Measurements from ENCODE around the gene CREB3L1. TPM values are rescaled to one million over a fixed set of nuclear protein-coding genes. Genes with fewer than 3 reads are reported as not detected.
"Not testable (repeated sequence)": the region's sequence is repeated elsewhere in the genome, so short reads cannot be mapped to it uniquely, and the experiment has no call there.

The CREB3L1 gene
- total RNA-seq, 1 experiment from 2014 or later: 11.3 TPM

DNA sequence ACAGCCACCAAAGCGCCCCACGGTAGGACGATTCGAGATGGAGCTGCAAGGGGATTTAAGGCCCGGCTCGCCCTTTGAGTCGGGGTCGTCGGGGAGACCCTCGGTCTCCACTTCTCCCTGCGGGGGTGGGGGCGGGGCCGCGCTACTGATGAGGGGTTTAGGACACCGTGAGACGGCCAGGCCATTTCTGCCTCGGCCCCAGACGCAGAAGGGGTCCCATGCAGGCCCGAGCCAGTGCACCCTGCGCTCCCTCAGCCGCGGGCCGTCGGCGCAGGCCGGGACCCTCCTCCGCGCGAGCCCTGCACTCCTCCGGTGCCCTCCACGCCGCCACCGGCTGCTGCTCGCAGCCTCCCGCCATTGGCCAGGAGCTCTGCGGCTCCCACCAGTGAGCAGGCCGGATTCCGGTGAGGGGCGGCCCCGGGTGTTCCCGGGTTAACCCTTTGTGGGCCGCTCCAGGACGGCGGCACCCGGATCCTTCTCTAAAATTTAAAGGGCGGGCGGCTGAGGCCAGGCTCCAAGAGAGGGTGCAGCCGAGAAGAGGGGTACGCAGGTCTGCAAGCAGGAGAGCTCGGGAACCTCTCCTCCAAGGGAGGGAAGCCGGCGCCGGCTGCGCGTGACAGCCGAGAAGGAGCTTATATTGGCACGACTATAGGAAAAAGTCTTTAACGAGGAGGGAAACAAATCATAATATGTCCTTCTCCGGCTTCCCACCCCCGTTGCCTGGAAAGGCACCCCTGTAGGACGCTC, 18.0 kb downstream of the CREB3L1 start:
- DNase-seq (ENCODE audit: low read depth): peak; percentile 78

DNA sequence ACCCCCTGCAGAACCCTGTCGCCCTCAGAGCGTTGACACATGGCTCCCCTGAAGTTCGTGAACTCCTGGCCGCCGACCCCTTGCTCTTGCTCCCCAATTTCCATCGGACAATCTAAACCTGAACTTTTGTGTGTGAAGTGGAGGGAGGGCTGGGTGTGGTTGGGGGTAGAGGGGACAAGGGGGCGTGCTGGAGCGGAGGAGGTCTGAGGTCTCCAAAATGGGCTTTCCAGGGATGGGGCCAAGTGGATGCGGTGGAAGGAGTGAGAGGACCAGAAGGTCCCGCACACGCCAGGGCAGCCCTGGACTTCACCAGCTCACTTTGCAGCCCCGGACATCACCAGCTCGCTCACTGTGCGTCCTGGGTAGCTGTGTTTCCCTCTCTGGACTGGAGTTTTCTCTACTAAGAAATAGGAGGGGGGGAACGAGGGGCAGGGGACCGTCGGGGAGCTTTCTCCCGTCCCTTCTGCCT, 18.6 kb downstream of the CREB3L1 start:
- no peak for DNase-seq (ENCODE audit: low read depth)

DNA sequence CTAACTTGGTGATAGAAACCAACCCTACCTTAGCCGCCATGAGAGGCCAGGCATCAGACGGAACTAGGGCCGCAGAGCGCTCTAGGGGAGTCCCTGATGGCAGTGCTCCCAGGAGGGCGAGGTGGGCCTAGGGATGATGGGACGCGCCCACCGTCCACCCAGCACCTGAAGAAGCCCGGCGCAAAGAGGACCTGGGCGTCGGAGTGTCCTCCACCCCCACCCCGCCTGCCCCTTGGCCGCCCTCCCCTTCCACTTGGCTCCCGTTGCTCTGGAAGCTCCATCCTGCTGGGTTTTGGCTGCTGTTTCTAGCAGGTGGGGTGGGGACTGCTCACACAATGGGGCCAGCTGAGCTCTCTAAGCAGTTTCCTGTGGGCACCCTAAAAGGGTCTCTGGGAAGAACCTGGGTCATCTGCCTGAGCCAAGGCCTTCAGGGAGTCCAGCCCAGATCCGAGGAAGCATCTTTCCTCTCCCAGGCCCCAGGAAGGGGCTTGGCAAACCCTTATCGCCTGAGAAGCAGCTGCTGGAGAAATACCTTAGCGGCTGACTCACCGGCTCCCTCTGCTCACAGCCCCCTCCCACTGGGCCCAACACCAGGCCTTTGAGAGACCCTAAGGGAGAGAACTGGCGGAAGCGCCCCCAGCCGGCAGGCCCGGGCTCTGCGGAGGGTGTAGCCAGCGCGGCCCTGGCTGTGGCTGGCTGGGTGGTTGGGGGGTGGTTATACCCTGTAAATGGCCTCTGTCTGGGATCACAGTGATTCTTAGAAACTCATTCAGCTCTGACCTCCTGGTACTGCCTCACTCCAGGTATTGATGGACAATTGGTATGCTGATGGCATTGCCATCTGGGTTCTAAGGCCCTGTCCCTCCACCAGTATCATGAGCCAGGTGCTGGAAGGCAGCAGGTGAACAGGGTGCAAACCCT, 19.3 kb downstream of the CREB3L1 start:
- DNase-seq (ENCODE audit: low read depth): peak; percentile 86

DNA sequence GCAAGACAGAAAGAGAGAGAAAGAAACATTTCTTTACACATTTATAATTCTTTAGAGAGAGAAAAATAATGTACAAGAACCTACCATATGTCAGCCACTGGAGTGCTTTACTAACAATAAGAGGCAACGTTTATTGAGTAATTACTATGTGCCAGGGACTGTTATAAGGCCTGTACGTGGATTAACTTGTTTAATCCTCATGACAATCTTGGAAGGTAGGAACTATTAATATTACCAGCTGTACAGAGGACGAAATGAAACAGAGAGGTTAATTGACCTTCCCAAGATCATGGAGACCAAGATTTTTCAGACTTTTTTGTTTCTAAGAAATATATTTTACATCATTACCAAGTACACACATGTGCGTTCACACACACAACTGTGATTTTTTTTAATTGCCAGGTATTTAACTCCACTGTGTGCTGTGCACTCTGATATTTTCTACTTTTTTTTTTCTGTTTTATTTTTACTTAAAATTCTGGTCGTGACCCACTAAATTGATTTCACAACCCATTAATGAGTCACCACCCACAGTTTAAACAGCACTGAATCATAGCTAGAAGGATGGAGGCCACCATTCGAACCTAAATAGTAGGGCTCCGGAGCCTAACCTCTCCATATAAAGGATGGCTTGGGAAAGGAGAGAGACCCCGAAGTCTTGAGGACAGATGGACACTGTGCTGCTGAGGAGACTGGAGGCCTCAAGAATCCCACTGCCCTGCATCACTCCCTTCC, 21.4 kb downstream of the CREB3L1 start:
- DNase-seq (ENCODE audit: low read depth): peak; percentile 80

DNA sequence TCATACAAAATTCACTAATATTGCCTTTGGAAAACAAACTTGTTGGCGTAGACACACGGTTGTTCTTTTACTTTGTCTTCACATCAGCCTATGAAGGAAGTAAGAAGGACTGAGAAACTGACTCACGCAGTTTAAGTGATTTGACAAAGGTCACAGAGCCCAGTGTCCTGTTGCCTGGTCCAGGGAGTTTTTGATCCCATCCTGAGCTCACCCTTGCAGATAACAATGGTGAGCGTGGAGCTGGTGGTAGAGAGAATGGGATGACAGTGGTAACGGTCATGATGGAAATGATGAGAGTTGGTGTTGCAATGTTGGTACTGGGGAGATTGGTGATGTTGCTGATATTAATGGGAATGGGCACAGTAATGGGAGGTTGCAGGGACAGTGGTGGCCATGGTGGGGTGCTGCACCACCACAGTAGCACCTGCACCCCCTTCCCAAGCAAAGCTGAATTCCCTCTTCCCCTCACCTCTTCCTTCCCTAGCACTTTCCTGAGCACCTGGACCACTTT, 22.0 kb downstream of the CREB3L1 start:
- peak; percentile 62 for DNase-seq (ENCODE audit: low read depth)

DNA sequence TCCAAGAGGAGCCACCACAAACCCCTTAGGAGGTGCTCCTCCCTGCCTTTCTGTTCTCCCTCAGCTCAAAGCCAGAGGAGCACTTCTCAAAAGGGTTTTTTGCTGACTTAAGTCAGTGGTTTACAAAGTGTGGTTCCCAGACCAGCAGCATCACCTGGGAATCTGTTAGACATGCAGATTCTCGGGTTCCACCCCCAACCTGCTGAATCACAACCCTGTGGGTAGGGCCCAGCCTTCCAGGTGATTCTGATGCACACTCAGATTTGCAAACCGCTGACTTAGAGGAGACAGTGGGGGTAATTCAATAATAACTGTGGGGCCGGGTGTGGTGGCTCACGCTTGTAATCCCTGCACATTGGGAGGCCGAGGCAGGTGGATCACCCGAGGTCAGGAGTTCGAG, 22.8 kb downstream of the CREB3L1 start:
- no peak for DNase-seq (ENCODE audit: low read depth)

DNA sequence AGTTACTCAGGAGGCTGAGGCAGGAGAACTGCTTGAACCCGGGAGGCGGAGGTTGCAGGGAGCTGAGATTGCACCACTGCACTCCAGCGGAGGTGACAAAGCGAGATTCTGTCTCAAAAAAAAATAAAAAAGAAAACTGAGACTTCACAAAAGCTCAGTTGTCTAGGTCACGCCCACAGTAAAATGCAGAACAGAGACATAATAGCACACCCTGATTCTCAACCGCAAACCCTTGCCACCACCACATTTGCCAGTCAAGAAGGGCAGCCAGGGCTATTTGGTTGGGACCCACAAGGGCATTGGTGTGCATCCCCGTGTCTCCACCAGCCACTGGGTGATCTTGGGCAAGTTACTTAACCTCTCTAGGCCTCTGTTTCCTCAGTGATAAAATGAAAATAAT, 25.4 kb downstream of the CREB3L1 start:
- no peak for DNase-seq (ENCODE audit: low read depth)

DNA sequence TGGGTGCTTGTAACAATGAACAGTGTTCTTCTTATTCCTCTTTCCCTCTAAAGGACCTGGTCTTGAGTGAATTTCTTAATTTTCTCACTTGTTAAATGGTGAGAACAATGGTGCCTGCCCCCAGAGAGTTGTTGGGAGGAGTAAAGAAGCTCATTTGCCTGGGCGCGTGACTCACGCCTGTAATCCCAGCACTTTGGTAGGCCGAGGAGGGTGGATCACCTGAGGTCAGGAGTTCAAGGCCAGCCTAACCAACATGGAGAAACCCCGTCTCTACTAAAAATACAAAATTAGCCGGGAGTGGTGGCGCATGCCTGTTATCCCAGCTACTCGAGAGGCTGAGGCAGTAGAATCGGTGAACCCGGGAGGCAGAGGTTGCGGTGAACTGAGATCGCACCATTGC, 26.6 kb downstream of the CREB3L1 start:
- DNase-seq (ENCODE audit: low read depth): not testable (repeated sequence)

DNA sequence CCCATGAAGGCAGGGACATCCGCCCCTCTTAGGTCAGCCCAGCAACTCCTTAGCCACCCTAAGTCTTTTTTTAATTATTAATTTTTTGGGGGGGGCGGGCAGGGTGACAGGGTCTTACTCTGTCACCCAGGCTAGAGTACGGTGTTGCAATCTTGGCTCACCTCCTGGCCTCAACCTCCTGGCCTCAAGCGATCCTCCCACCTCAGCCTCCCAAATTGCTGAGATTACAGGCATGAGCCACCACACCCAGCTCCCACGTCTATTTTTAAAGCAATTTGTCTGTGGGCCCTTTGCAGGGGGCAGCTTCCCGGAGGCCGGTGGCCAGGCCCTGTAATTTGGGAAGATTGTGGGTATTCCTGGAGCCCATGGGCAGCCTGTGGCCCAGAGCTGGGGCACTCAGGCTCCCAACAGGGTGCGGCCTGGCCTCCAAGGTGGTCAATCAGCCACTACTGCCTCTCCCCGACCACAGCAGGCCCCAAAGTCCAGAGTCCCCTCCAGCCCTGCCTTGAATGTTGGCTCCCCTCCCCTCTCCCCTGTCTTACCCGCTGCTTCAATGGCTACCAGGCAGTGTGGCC, 27.2 kb downstream of the CREB3L1 start:
- no peak for DNase-seq (ENCODE audit: low read depth)

DNA sequence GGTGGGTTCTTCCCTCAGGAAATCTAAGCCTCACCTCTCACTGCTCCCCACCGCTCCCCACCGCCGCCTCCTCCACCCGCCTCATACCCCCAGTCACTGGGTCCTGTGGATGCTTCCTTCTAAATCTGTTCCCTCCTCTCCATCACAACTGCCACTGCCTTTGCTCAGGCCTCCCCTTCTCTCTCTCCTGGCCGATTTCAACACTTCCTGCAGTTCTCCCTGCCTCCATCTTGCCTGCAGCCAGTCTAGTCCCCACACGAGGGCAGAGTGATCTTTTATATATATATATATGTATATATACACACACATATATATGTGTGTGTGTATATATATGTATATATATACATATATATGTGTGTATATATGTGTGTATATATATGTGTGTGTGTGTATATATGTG, 27.8 kb downstream of the CREB3L1 start:
- DNase-seq (ENCODE audit: low read depth): no peak

DNA sequence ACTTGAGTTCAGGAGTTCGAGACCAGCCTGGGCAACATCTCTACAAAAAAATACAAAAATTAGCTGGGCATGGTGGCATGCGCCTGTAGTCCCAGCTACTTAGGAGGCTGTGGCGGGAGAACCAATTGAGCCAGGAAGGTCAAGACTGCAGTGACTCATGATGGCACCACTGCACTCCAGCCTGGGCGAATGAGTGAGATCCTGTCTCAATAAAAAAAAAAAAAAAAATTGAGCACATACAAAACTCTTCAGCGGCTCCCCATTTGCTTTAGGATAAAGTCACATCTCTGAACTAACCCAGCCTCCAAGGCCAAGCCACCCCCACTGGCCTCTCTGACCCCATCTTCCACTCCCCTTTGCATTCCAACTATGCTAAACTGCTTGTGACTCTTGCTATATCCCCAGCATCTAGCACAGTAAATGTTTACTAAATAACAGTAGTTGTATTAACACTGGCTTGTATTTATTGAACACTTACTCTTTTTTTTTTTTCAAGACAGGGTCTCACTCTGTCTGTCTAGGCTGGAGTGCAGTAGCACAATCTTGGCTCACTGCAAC, 28.9 kb downstream of the CREB3L1 start:
- DNase-seq (ENCODE audit: low read depth): peak; percentile 64

DNA sequence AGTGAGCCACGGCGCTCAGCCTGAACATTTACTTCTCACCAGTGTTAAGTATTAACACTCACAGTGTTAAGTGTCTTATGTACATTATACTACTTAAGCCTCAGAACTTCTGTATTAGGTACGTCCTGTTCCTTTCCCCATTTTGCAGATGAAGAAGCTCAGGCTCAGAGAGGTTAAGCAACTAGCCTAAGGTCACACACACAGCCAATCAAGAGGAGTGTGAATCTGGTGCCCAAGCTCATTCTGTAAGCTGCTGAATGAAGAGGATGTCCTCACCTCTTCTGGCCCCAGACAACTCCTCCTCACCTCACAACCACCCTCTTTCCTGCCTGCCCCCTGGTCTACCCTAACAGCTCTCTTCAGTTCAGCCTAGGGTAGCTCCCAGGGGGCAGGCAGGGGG, 29.9 kb downstream of the CREB3L1 start:
- no peak for DNase-seq (ENCODE audit: low read depth)

DNA sequence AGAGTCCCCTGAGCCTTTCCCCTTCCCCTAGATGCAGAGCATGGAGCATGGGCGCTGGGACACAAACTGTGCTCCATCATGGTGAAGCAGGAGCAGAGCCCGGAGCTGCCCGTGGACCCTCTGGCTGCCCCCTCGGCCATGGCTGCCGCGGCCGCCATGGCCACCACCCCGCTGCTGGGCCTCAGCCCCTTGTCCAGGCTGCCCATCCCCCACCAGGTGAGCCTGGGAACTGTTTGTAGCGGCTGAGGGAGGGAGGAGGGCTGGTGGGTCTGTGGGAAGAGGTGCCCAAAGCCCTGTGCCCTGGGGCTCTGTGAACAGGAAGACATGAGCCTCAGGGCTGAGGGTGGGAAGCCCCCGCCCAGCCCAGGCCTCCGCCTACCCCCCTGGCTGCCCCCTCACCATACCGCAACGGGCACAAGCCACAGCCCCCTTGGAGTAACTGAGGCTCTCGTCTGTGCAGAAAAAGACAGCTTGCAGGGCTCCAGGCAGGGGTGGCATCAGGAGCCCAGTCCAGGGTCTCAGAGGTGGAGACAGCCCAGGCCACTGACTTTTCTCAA, 30.4 kb downstream of the CREB3L1 start:
- DNase-seq (ENCODE audit: low read depth): no peak

DNA sequence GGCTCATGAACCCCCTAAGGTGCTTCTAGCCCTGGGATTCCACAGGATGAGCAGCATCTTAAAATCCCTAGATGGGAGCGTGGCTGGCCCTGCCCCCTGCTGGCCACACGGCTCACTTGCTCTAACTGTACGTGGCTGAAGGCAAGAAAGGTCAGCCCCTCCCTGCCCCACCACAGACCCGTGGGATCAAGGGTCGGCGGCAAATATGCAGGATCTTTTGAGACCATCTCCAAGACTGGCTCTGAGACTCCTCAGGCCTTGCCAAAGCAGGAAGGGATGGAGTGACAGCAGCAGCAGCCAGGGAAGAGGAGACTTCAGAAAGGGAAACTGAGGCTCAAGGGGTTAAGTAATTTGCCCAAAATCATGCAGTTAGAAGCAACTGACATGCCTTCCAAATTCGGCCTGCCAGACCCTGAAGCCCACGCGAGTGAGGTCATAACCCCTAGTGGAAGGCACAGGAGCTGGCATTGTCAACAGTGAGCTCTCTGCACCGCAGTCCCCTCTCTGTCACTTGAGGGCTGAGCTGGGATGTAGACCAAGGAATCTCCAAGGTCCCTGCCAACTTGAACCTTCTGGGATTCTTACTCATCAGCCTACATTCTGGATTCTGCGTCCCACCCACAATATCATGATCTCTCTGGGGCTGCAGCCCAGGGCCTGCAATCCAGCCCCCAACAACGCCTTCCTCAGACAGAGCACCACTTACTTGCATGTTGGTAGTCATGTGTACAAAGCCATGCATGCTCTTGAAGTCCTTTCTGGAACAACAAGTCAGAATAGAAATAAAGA, 31.4 kb downstream of the CREB3L1 start:
- peak; percentile 62 for DNase-seq (ENCODE audit: low read depth)

DNA sequence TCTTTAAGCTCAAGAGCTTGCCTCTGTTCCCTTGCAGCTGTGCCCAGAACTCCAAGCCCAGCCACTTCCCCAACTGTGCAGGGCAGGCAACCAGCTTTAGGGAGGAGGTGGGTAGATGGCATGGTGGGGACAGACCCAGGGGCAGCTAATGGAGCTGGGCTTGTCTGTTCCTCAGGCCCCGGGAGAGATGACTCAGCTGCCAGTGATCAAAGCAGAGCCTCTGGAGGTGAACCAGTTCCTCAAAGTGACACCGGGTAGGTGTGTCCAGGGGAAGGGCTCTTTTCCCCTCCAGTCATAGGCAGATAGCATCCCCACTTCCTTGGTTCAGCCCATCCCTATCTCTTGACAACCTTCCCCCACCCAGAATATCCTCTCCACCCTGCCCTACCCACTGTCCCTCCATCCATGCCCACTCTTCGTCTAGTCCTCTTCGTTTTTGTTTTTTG, 32.4 kb downstream of the CREB3L1 start:
- DNase-seq (ENCODE audit: low read depth): peak; percentile 24

DNA sequence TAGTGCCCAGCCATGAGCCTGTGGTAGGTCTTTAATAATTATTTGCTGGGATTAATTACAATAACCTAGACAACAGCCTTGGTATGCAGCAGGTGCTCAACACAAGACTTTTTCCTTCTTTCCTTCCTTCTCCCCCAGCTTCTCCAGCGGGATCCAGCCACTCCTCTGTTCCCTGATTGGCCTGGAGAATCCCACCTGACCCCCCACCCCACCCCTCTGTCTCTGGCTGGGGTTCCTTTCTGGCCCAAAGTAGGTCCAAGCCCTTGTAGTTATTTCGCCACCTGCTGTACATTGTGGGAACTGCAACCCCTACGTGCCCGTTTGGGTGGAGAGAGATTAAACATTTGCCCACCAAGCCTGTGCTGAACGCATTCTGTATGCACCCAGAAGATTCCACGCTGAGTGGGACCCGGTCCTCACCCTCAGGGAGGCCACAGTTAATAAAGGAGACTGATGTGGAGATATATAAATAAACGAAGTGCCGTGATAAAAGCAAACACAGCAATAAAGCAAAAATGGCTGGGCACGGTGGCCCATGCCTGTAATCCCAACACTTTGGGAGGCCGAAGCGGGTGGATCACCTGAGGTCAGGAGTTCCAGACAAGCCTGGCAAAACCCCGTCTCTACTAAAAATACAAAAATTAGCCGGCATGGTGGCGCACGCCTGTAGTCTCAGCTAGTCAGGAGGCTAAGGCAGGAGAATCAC, 37.7 kb downstream of the CREB3L1 start:
- DNase-seq (ENCODE audit: low read depth): peak; percentile 77

DNA sequence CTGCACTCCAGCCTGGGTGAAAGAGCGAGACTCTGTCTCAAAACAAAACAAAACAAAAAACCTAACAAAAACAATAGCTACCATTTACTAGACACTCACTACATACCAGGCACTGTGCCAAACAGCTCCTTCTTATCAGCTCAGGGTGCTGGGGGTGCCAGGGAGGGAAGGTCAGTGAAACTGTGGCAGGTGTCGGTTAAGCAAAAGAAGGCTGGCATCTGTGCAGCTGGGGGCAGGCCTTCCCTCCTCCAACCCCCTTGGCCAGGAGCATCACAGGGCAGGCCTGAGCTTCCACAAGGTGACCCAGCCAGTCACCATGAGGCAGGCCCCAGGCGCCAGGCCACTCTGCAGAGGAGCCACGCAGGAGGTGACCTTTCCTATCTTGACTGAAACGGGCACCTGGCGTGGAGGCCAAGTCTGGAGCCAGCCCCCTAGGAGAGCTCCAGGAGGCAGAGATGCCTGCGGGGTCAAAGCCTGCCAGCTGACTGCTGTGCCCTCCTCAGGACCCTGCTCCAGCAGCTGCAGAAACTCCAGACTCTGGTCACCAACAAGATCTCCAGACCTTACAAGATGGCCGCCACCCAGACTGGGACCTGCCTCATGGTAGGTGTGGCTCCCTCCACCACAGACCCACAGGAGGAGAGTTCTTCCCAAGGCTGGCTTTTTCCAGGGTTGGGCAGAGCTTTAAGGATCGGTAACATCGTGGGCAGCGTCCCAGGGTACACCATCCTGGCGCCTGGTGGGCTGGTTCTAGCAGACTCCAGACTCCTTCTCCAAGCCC, 38.5 kb downstream of the CREB3L1 start:
- no peak for DNase-seq (ENCODE audit: low read depth)

DNA sequence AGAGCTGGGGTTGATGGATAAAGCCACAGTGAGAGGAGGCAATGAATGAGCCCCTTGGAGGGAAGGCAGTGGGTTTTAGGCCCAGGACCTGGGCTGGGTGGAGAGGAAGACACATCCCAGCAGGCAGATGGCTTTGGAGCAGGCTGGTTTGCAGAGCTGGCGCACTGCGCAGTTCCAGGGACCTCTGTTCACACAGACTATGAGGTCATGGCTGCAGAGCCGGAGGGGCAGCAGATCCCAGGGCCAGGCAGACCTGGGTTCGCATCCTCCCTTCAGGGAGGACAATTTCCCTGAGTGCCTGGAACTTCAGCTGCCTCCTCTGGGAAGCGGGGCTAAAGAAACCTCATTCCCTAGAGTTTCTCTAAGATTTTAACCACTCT, 41.6 kb downstream of the CREB3L1 start:
- DNase-seq (ENCODE audit: low read depth): no peak

DNA sequence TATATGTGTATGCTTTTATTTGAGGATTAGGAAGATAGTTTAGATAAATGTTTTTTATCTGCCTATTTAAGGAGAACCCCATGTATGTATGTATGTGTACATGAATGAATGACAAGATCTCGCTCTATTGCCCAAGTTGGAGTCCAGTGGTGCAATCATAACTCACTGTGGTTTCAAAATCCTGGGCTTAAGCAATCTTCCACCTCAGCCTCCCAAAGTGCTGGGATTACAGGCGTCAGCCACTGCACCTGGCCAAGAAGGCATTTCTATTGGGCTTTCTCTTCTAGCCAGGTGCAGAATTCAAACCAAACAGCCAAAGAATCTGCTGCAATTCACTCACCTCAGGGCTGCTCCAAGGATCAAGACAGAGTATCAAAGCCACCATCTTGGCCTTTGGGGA, 44.3 kb downstream of the CREB3L1 start:
- no peak for DNase-seq (ENCODE audit: low read depth)

Measured in RPMI7951 (cell line).